HCT116 (cell line): ENCODE results near the gene EVX2. TPM values are rescaled to one million over a fixed set of nuclear protein-coding genes. Genes with fewer than 3 reads are reported as not detected.

Experiments used
- ATAC-seq: fragments of 200-7000 bp; cut with Tn5 transposase; 2 replicates; pipeline ENCODE4 v1.9.1; 2020; ENCODE audit warnings: mild to moderate bottlenecking, moderate library complexity
- BruUV-seq: library from RNA; stranded (reverse); fragments of 400-500 nt; replicated peaks from 2 replicates; lab custom pipeline; 2021; lab: Mats Ljungman, UMichigan
- CTCF ChIA-PET: fragments of 300-600 bp; sonication (Branson Sonifier 250); formaldehyde crosslinking; loops from one replicate; lab custom pipeline; 2021; ENCODE audit warnings: antibody characterized with exemption; lab: Charles Lee
- POLR2A ChIA-PET: fragments of 300-600, 350-600 bp; sonication (Branson Sonifier 250); formaldehyde crosslinking; loops from one replicate; lab custom pipeline; 2021; ENCODE audit warnings: antibody characterized with exemption; lab: Charles Lee
- RAD21 ChIA-PET, 2 experiments: fragments of 300-600 bp; sonication (Branson Sonifier 250); formaldehyde crosslinking; loops; one replicate each; lab custom pipeline; 2023; ENCODE audit warnings: low total read pairs in 2 of 2; ENCODE audit not compliant: uncharacterized antibody in 2 of 2, unreplicated experiment in 2 of 2, low non-redundant PET in 1 of 2; lab: Charles Lee
- DNase-seq: peaks from one replicate; pipeline ENCODE4 v3.0.0-alpha.2; 2010; ENCODE audit warnings: low read depth, low spot score
- H2AFZ ChIP-seq: fragments of 200-600 bp; shearing (Covaris generic), sonication (generic); 2 replicates; pipeline ENCODE4 v1.6.1; 2017; ENCODE audit warnings: low read depth, mixed run types, mixed read lengths, antibody characterized with exemption, low read length; ENCODE audit not compliant: poor library complexity, severe bottlenecking
- H3K27ac ChIP-seq: 2 replicates; pipeline ENCODE4 v1.5.1; 2012; ENCODE audit warnings: low read depth, low read length
- H3K27me3 ChIP-seq: fragments of 200-600 bp; sonication (generic); 2 replicates; pipeline ENCODE4 v1.6.1; 2016; ENCODE audit warnings: mixed run types, low read length, mixed read lengths; ENCODE audit not compliant: insufficient read depth
- H3K36me3 ChIP-seq, 2 experiments: fragments of 200-500 bp in 1 of 2; fragments of 200-600 bp in 1 of 2; sonication (Bioruptor generic) in 1 of 2; sonication (generic) in 1 of 2; 2 replicates each; pipeline versions ENCODE4 v1.5.1 to v1.6.1; 2014 to 2016; ENCODE audit warnings: low read length in 2 of 2, inconsistent platforms in 1 of 2, mixed read lengths in 1 of 2, mixed run types in 1 of 2; ENCODE audit not compliant: insufficient read depth in 2 of 2, control insufficient read depth in 1 of 2
- H3K4me1 ChIP-seq, 2 experiments: fragments of 200-600 bp in 1 of 2; sonication (generic) in 1 of 2; 2 replicates each; pipeline versions ENCODE4 v1.5.1 to v1.6.1; 2012 to 2017; ENCODE audit warnings: low read length in 2 of 2, inconsistent platforms in 1 of 2, mild to moderate bottlenecking in 1 of 2, mixed read lengths in 1 of 2, mixed run types in 1 of 2, moderate library complexity in 1 of 2; ENCODE audit not compliant: insufficient read depth in 2 of 2, control insufficient read depth in 1 of 2
- H3K4me2 ChIP-seq: fragments of 200-600 bp; sonication (generic); 2 replicates; pipeline ENCODE4 v1.6.1; 2017; ENCODE audit warnings: mixed run types, low read length, mixed read lengths
- H3K4me3 ChIP-seq, 2 experiments: fragments of 200-600 bp in 1 of 2; sonication (generic) in 1 of 2; replicated peaks in 1 of 2; 2 replicates each; pipeline ENCODE4 v1.5.1; 2011 to 2016; ENCODE audit warnings: low read length in 2 of 2, control low read depth in 1 of 2, low read depth in 1 of 2, mild to moderate bottlenecking in 1 of 2, mixed read lengths in 1 of 2, mixed run types in 1 of 2
- H3K79me2 ChIP-seq: fragments of 200-600 bp; sonication (generic); 2 replicates; pipeline ENCODE4 v1.6.1; 2017; ENCODE audit warnings: mild to moderate bottlenecking, mixed run types, low read length, moderate library complexity, mixed read lengths; ENCODE audit not compliant: insufficient read depth
- H3K9ac ChIP-seq: fragments of 200-600 bp; sonication (generic); 2 replicates; pipeline ENCODE4 v1.6.1; 2016; ENCODE audit warnings: low read length, mixed read lengths
- H3K9me2 ChIP-seq: fragments of 200-600 bp; sonication (generic), shearing (Covaris generic); 2 replicates; pipeline ENCODE4 v1.6.1; 2017; ENCODE audit warnings: mixed run types, mild to moderate bottlenecking, moderate library complexity; ENCODE audit not compliant: insufficient read depth
- H3K9me3 ChIP-seq, 2 experiments: fragments of 200-500 bp in 1 of 2; fragments of 200-600 bp in 1 of 2; sonication (Bioruptor generic) in 1 of 2; sonication (generic) in 1 of 2; 2 replicates each; pipeline ENCODE4 v1.6.1; 2014 to 2017; ENCODE audit warnings: low read length in 2 of 2, mixed read lengths in 2 of 2, inconsistent platforms in 1 of 2, low read depth in 1 of 2, mild to moderate bottlenecking in 1 of 2, mixed run types in 1 of 2, moderate library complexity in 1 of 2; ENCODE audit not compliant: control insufficient read depth in 1 of 2, insufficient read depth in 1 of 2
- H4K20me1 ChIP-seq: fragments of 200-600 bp; sonication (generic), shearing (Covaris generic); 2 replicates; pipeline ENCODE4 v1.6.1; 2017; ENCODE audit warnings: mixed run types, mild to moderate bottlenecking, moderate library complexity; ENCODE audit not compliant: insufficient read depth
- CBX3 ChIP-seq: IDR thresholded peaks from 2 replicates; pipeline ENCODE4 v1.6.1; 2012; ENCODE audit warnings: low read depth
- CEBPB ChIP-seq: IDR thresholded peaks from 2 replicates; pipeline ENCODE4 v1.6.1; 2012; ENCODE audit warnings: low read depth
- EGR1 ChIP-seq: IDR thresholded peaks from 2 replicates; pipeline ENCODE4 v1.6.1; 2012; ENCODE audit warnings: low read depth
- ELF1 ChIP-seq: IDR thresholded peaks from 2 replicates; pipeline ENCODE4 v1.6.1; 2012; ENCODE audit warnings: low read depth, borderline replicate concordance
- EZH2phosphoT487 ChIP-seq: fragments of 200-600 bp; IDR thresholded peaks from 2 replicates; pipeline ENCODE4 v1.6.1; 2018; ENCODE audit warnings: antibody characterized with exemption, borderline replicate concordance
- FOSL1 ChIP-seq: IDR thresholded peaks from 2 replicates; pipeline ENCODE4 v1.6.1; 2012; ENCODE audit warnings: low read depth
- JUND ChIP-seq: IDR thresholded peaks from 2 replicates; pipeline ENCODE4 v1.6.1; 2012
- POLR2AphosphoS5 ChIP-seq: IDR thresholded peaks from 2 replicates; pipeline ENCODE4 v1.6.1; 2011; ENCODE audit warnings: mild to moderate bottlenecking, low read depth, low read length, moderate library complexity
- RAD21 ChIP-seq: IDR thresholded peaks from 2 replicates; pipeline ENCODE4 v1.6.1; 2012; ENCODE audit warnings: low read depth, mild to moderate bottlenecking
- SRF ChIP-seq: IDR thresholded peaks from 2 replicates; pipeline ENCODE4 v1.6.1; 2012; ENCODE audit warnings: low read depth
- YY1 ChIP-seq: IDR thresholded peaks from 2 replicates; pipeline ENCODE4 v1.6.1; 2011; ENCODE audit warnings: low read length, low read depth, moderate library complexity, mild to moderate bottlenecking; ENCODE audit not compliant: insufficient replicate concordance; ENCODE audit errors: extremely low read depth
- ZFX ChIP-seq: fragments of 450-650 bp; IDR thresholded peaks from 2 replicates; pipeline ENCODE4 v1.6.1; 2017
- intact Hi-C: fragments of 100-400 bp; cut with micrococcal nuclease; formaldehyde crosslinking; loops from 2 replicates; pipeline ENCODE4 v1.10.0; 2022
- total RNA-seq: library from RNA; stranded (reverse); gene quantifications from one replicate; pipeline ENCODE4 v1.2.1, GENCODE V29; 2021; ENCODE audit not compliant: unreplicated experiment
- TF ChIP-seq, protein P1 (sequence below): IDR thresholded peaks from 2 replicates; pipeline ENCODE4 v1.6.1; 2012
- TF ChIP-seq, protein P2 (sequence below), 3 experiments: fragments of 200-600 bp in 1 of 3; sonication (generic) in 1 of 3; IDR thresholded peaks in 2 of 3; conservative IDR thresholded peaks in 1 of 3; 2 replicates each; pipeline ENCODE4 v1.5.1; 2012 to 2017; ENCODE audit warnings: low read depth in 2 of 3, low read length in 2 of 3, antibody characterized with exemption in 1 of 3, borderline replicate concordance in 1 of 3, control low read depth in 1 of 3, mild to moderate bottlenecking in 1 of 3, mixed read lengths in 1 of 3, mixed run types in 1 of 3, moderate library complexity in 1 of 3; ENCODE audit not compliant: insufficient read depth in 1 of 3
- TF ChIP-seq, protein P3 (sequence below): IDR thresholded peaks from 2 replicates; pipeline ENCODE4 v1.6.1; 2012

The EVX2 gene
- total RNA-seq, 1 experiment from 2014 or later = not detected

DNA sequence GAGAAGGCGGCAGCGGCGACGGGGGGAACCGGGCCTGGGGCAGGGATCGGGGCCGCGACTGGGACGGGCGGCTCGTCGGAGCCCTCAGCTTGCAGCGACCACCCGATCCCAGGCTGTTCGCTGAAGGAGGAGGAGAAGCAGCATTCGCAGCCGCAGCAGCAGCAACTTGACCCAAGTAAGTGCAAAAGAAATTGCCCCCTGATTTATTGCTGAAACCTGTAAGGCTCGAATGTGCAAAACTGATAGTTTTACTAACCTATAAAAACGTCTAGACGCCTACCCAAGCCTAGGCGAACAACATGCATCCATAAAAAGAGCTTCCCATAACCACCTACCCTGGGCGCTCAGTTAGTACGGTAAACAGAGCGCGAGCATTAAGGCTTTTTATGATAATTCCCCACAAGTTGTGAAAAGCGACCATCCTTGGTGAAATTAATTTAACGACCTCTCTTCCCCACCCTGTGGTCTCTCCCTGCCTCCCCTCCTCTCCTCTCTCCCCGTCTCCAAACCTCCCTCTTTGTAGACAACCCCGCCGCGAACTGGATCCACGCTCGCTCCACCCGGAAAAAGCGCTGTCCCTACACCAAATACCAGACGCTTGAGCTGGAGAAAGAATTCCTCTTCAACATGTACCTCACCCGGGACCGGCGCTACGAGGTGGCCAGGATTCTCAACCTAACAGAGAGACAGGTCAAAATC is 39.8 kb upstream of the EVX2 start:
- no peaks in the 10 kb centered on the region for H3K9me2 ChIP-seq
- no peaks in the 10 kb centered on the region for H3K9me3 ChIP-seq
- intact Hi-C loops = no loop called here
- no peak overlapping the region for H2AFZ ChIP-seq
- H3K9ac ChIP-seq = no peak overlapping the region
- ChIA-PET RAD21 (no interaction called here), POLR2A (no interaction called here), CTCF (no interaction called here)
- ATAC-seq = no peak
- no peaks in the 10 kb centered on the region for H3K79me2 ChIP-seq
- H3K27ac ChIP-seq = no peak overlapping the region
- H3K27me3 ChIP-seq = no peaks in the 10 kb centered on the region
- no peaks in the 10 kb centered on the region for H4K20me1 ChIP-seq
- no peak overlapping the region for H3K4me2 ChIP-seq
- DNase-seq = no peak
- TF ChIP-seq YY1 (no peak), EZH2phosphoT487 (no peak), CEBPB (no peak), ELF1 (no peak), JUND (no peak), CBX3 (no peak), POLR2AphosphoS5 (no peak), EGR1 (no peak), RAD21 (no peak), FOSL1 (no peak), SRF (no peak), ZFX (no peak)
- TF ChIP-seq, protein P1, sequence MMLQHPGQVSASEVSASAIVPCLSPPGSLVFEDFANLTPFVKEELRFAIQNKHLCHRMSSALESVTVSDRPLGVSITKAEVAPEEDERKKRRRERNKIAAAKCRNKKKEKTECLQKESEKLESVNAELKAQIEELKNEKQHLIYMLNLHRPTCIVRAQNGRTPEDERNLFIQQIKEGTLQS = no peak
- TF ChIP-seq, protein P2, sequence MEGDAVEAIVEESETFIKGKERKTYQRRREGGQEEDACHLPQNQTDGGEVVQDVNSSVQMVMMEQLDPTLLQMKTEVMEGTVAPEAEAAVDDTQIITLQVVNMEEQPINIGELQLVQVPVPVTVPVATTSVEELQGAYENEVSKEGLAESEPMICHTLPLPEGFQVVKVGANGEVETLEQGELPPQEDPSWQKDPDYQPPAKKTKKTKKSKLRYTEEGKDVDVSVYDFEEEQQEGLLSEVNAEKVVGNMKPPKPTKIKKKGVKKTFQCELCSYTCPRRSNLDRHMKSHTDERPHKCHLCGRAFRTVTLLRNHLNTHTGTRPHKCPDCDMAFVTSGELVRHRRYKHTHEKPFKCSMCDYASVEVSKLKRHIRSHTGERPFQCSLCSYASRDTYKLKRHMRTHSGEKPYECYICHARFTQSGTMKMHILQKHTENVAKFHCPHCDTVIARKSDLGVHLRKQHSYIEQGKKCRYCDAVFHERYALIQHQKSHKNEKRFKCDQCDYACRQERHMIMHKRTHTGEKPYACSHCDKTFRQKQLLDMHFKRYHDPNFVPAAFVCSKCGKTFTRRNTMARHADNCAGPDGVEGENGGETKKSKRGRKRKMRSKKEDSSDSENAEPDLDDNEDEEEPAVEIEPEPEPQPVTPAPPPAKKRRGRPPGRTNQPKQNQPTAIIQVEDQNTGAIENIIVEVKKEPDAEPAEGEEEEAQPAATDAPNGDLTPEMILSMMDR (IDR thresholded peaks at IDR 0.05 in 2 of 3, conservative IDR thresholded peaks at IDR 0.05 in 1 of 3; ENCODE audit: borderline replicate concordance in 1 of 3, insufficient read depth in 1 of 3, low read depth in 2 of 3, low read length in 2 of 3) = no peak
- TF ChIP-seq, protein P3, sequence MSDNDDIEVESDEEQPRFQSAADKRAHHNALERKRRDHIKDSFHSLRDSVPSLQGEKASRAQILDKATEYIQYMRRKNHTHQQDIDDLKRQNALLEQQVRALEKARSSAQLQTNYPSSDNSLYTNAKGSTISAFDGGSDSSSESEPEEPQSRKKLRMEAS = no peak
- H3K4me3 ChIP-seq = no peak overlapping the region
- no peaks in the 10 kb centered on the region for H3K36me3 ChIP-seq
- BruUV-seq = no TSS peak
- H3K4me1 ChIP-seq = peaks cover 0 to 5% of the 10 kb centered on the region in 2 experiments; a peak in 1 of 4 replicates
